Right hindlimb (tissue), 1 donor: ENCODE data around the gene FBXO7.
"Not testable (repeated sequence)": the region's sequence is repeated elsewhere in the genome, so short reads cannot be mapped to it uniquely, and the experiment has no call there.

Experiments
- DNase-seq: peaks from one replicate; pipeline ENCODE4 v3.0.0-alpha.2; 2018

FBXO7 gene

GRCh38 chr22:32474635-32475467 is at the start of gene FBXO7:
FBXO7 (plus strand) TSS chr22:32474811; CDS start chr22:32475003, 192 bp downstream.
- peak; percentile 96 for DNase-seq

GRCh38 chr22:32426881-32427280 is 47.7 kb upstream of the FBXO7 start:
- DNase-seq, result no peak

- no peak for DNase-seq
Measured at GRCh38 chr22:32430352-32430751, 44.3 kb upstream of the FBXO7 start.

- no peak for DNase-seq
Measured at GRCh38 chr22:32444068-32444467, 30.5 kb upstream of the FBXO7 start.

GRCh38 chr22:32446321-32446720 is 28.3 kb upstream of the FBXO7 start:
- DNase-seq, result no peak

- no peak for DNase-seq
Measured at GRCh38 chr22:32448980-32449379, 25.6 kb upstream of the FBXO7 start.

- no peak for DNase-seq
Measured at GRCh38 chr22:32457031-32457430, 17.6 kb upstream of the FBXO7 start.

GRCh38 chr22:32462452-32462851 is 12.2 kb upstream of the FBXO7 start:
- no peak for DNase-seq

GRCh38 chr22:32465661-32466060 is 8.9 kb upstream of the FBXO7 start:
- no peak for DNase-seq

GRCh38 chr22:32466496-32466895 is 8.1 kb upstream of the FBXO7 start:
- DNase-seq, result no peak

GRCh38 chr22:32469799-32470212 is 4.8 kb upstream of the FBXO7 start:
- DNase-seq, result no peak

- DNase-seq, result no peak
Measured at GRCh38 chr22:32473388-32473952, 1.1 kb upstream of the FBXO7 start.

GRCh38 chr22:32475468-32476010 is 928 bp downstream of the FBXO7 start:
- DNase-seq, result peak; percentile 61

GRCh38 chr22:32476281-32477195 is 1.9 kb downstream of the FBXO7 start:
- no peak for DNase-seq

- DNase-seq, result no peak
Measured at GRCh38 chr22:32477596-32477995, 3.0 kb downstream of the FBXO7 start.

- not testable (repeated sequence) for DNase-seq
Measured at GRCh38 chr22:32478552-32478951, 3.9 kb downstream of the FBXO7 start.

- DNase-seq, result no peak
Measured at GRCh38 chr22:32478994-32479393, 4.4 kb downstream of the FBXO7 start.

- DNase-seq, result no peak
Measured at GRCh38 chr22:32480238-32480637, 5.6 kb downstream of the FBXO7 start.

GRCh38 chr22:32482708-32483107 is 8.1 kb downstream of the FBXO7 start:
- DNase-seq, result no peak

GRCh38 chr22:32486656-32487390 is 12.2 kb downstream of the FBXO7 start:
- DNase-seq, result no peak

- no peak for DNase-seq
Measured at GRCh38 chr22:32487461-32487860, 12.8 kb downstream of the FBXO7 start.

GRCh38 chr22:32489377-32489776 is 14.8 kb downstream of the FBXO7 start:
- no peak for DNase-seq
